ENCODE measurements around the gene PSMA6.
"Not testable (repeated sequence)": the region's sequence is repeated elsewhere in the genome, so short reads cannot be mapped to it uniquely, and the experiment has no call there.

Gene PSMA6

DNA sequence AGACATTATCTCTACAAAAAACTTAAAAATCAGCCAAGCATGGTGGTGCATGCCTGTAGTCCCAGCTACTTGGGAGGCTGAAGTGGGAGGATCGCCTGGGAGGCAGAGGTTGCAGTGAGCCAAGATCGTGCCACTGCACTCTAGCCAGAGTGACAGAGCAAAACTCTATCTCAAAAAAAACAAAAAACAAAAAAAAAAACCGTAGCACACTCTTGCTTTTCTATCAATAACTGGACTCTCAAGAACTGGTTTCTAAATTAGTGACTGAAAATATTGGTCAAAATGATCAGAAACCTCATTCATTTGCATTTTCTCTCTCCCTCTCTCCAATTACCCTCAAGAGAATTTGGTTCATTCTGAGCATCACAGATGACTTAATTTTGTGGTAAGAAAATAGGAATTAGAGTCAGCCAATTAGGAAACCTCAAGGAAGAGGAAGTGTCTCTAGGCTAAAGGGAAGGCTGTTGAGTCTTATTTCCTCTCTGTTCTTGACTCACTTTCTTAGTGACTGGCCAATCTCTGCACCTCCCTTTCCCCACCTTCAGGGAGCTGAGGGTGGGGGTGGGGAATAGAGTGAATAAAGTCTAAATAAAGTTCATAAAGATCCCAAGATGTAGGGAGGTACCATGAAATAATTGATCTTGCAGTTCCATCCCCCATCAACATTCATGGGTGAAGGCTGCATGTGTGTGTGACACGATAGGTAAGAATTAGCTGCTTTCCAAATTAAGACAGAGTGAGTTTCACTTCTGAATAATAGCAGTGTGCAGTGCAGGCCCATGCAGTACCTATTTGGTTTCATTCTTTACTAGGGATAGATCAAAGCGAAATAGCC, 6.8 kb upstream of the PSMA6 start:
- no peak for DNase-seq (ENCODE audit: low read depth)

DNA sequence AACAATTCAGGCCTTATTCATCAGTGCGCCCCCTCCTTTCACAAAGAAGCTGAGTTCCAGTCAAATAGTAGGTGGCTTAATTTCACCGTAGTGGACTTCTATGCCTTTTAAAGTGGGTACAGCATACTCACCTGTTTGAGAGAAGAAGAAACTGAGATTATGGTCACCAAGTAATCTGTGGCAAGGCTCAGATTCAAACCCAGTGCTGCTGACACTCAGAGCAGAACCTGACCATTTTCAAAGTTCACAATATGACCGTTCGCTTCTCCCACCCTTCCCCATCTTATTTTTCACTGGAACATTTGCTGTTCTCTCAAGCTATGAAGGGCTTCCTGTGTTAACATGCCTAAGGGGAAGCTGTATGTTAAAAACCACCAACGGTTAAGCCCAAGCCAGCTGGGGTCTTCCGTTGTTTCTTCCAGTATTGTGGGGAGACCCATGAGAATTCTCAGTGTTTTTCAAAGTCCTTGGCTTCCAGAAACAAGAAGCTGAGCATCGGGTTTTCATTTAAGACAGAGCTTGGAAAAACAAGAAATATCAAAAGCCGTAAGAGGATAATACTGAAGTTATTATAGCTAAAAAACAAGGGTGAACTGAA, 6.1 kb upstream of the PSMA6 start:
- no peak for DNase-seq (ENCODE audit: low read depth)

DNA sequence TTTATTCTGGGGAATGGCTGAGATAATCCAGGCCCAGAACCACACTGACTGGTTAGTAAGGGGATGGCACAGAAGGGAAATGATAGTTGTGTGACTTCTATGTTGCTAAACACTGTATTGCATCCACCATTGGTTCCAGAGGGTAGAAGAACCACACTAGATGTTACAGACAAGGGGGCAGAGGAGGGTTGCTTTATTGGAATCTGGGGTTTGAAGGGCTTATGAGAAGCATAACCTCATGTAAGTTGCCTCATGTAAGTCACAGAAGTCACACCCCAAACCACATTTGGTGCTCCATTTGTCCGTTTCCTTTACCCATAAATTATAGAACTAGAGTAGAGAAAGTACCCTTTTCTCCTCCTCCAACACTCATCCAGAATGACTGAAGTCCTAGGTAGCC, 5.5 kb upstream of the PSMA6 start:
- DNase-seq (ENCODE audit: low read depth) = no peak

DNA sequence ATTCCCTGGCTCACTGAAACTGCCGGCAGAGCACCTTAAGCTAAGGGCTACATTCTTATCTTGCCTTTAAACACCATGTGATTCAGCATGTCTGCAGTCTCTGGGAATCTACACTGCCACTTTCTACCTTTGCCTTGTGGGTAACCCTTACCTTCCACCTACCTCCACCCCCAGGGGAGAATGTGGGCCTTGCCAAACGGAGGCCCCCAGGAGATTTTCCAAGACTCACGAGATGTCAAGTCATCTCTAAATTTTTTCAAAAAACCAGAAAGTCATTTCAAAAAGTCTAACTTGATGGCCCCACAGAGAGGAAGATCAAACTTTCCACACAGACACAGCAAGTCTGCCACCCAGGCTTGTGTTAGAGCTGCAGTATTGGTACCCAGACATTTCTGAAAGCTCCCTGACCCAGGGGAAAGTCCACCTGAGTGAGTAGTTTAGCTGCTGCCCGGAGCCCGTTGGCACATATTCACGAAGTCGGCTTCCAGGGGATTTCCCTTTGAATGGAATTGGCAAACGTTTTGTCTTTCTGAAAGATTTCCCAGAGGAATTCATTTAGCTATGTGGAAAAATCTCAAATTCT, 4.7 kb upstream of the PSMA6 start:
- DNase-seq (ENCODE audit: low read depth) = no peak

- no peak for DNase-seq (ENCODE audit: low read depth)
Measured at GRCh38 chr14:35289623-35290022, 2.6 kb upstream of the PSMA6 start.

DNA sequence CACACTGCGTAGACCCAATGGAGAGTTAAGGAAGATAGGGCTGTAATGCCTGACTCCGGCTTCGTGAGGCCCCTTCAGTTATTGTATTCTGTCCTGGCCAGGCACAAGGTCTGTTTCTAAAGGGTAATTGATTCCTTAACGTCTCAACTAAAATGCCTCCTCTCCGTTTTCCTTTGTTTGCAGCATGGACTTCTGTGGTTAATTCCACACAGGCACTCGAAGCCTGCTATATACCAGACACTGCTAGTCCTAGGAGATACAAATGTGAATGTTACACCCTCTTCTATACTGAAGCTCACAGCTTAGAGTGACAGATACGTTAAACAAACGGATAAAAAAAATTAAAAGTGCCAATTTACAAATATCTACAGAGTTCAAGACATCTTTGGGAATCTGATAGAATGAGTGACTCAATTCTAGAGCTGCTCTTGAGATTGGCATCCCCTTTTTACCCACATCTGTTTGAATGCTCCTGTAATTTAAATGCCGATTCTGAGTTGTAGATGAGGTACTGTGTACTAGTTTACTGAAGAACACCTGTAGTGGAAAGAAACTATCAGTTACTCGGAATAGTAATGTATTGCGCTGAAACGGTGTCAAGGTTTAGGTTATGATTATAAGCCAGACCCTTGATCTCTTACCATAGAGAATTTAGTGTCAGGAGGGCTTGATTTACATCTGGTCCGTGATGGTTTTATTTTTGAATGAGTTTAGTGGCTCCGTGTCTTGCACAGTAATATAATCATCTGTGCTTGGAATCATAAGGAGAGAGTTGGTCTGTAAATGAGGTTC, 784 bp downstream of the PSMA6 start:
- no peak for DNase-seq (ENCODE audit: low read depth)

DNA sequence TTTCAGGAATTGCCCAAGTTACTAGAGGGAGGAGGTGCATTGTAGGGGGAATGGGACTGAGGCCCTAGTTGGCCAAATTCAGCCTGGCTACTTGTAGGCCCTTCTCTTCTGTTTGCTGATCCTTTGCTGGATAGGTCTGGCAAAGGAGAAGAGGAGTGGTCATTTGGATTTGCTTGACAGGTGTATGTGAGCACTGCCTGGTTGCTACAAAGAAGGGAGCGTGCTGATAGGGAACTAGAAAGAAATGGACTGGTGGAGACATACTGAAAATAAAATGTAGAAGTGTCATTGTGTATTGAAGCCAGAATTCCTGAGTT, 3.6 kb downstream of the PSMA6 start:
- no peak for DNase-seq (ENCODE audit: low read depth)

DNA sequence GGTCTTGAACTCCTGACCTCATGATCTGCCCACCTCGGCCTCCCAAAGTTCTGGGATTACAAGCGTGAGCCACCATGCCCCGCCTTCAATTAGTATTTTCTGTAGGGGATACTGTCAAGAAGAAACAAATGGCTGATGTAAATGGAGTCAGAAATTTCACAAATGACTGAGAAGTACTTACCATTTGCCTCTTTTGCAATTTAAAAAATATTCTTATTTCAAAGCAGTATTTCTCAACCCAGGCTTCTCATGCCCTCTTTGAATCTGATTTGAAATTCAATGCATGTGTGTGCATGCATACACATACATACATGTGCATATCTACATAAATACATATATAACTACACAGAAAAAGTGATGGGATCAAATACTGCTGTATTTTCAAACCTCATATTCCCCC, 4.4 kb downstream of the PSMA6 start:
- no peak for DNase-seq (ENCODE audit: low read depth)

GRCh38 chr14:35297706-35298105, 5.5 kb downstream of the PSMA6 start:
- DNase-seq (ENCODE audit: low read depth) = no peak

DNA sequence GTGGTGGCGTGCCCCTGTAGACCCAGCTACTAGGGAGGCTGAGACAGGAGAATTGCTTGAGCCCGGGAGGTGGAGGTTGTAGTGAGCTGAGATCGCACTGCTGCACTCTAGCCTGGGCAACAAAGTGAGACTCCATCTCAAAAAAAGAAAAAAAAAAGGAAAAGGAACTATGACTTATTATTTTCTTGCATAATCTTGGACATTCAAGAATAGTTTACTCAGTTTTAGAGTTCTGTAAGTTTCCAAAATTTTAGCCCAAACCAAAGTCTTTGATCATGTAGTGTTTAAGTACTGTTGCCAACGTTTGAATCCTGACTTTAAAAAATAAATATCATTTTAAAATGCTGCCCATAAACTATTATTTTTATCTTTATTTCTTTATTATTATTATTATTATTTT, 6.2 kb downstream of the PSMA6 start:
- no peak for DNase-seq (ENCODE audit: low read depth)

DNA sequence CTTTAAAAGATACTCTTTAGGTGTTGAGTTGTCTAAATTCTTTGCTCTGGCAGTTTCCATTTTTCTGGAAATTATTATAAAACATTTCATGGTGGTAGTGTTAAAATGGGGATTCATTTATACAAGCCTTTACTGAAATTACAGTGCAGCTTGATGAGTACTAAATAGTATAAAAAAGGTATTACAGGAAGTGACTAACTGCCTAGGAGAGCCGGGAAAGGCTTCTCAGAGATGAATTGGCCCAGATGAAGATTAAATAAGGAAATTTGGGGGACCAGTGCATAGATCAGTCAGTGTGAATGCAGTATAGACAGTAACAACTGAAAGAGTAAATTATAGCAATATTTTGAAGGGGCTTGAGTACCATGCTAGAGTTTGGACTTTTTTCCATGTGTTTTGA, 7.5 kb downstream of the PSMA6 start:
- no peak for DNase-seq (ENCODE audit: low read depth)

DNA sequence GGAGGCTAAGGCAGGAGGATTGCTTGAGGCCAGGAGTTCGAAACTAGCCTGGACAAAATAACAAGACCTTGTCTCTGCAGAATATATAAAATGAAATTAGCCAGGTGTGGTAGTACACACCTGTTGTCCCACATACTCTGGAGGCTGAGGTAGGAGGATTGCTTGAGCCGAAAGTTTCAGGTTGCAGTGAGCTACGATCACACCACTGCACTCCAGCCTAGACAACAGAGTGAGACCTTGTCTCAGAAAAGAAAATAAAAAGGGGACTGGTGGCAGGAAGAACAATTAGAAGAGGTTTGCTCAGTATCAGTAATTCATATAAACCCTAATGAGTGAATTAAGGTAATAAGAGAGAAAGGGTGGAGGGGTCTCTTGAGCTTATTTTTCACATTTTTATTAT, 8.0 kb downstream of the PSMA6 start:
- no peak for DNase-seq (ENCODE audit: low read depth)

DNA sequence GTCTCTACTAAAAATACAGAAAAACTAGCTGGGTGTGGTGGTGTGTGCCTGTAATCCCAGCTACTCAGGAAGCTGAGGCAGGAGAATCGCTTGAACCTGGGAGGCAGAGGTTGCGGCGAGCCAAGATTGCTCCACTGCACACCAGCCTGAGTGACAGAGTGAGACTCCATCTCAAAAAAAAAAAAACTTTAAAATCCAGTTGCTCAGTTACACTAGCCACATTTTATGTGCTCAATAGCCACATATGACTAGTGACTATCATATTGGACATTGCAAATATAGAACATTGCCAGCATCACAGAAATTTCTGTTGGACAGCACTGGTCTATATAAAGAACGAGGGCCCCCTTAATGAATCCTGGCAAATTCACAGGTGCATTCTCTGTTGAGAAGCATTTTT, 9.2 kb downstream of the PSMA6 start:
- not testable (repeated sequence) for DNase-seq (ENCODE audit: low read depth)

DNA sequence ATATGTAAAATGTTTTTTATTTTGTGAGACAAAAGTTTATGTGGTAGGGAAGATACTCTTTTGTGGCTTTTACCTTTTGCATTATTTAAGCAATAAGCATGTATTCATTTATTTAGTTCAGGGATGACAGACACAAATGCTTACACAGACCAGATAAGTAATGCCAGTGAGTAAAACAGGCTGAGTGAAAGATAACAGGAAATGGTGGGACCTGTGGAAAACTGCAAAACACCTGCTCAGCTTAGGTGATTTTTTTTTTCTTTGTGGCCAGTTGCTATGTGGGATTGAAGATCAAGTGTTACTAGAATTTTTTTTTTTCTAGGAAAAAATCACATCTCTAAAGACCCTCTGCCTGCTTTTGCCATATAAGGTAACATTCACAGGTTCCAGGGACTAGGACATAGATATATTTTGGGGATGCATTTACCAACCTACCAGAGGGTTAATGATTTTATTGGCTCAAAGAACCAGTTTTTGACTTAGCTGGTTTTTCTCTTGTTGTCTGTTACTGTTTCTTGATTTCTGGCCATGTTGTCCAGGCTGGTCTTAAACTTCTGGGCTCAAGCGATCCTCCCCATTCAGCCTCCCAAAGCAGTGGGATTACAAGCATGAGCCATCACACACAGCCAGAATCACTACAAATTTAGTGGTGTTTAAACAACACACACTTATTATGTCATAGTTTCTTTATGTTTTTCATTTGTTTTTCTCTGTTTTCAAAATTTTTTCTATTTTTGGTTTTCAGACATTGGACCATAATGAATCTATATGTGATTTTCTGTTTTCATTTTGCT, 9.8 kb downstream of the PSMA6 start:
- DNase-seq (ENCODE audit: low read depth) = no peak

- DNase-seq (ENCODE audit: low read depth) = no peak
Measured at GRCh38 chr14:35303149-35303935, 11.2 kb downstream of the PSMA6 start.

GRCh38 chr14:35304812-35305462, 12.8 kb downstream of the PSMA6 start:
- DNase-seq (ENCODE audit: low read depth) = no peak

GRCh38 chr14:35305633-35306032, 13.5 kb downstream of the PSMA6 start:
- no peak for DNase-seq (ENCODE audit: low read depth)

DNA sequence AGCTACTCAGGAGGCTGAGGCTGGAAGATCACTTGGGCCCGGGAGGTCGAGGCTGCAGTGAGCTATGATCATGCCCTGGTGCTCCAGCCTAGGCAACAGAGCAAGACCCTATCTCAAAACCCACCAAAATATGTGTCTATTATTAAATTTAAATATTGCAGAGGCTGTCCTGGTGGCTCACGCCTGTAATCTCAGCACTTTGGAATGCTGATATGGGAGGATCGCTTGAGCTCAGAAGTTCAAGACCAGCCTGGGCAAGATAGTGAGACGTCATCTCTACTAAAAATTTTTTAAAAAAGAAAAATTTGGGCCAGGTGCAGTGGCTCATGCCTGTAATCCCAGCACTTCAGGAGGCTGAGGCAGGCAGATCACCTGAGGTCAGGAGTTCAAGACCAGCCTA, 13.9 kb downstream of the PSMA6 start:
- no peak for DNase-seq (ENCODE audit: low read depth)

GRCh38 chr14:35317820-35318219, 25.6 kb downstream of the PSMA6 start:
- DNase-seq (ENCODE audit: low read depth) = no peak

DNA sequence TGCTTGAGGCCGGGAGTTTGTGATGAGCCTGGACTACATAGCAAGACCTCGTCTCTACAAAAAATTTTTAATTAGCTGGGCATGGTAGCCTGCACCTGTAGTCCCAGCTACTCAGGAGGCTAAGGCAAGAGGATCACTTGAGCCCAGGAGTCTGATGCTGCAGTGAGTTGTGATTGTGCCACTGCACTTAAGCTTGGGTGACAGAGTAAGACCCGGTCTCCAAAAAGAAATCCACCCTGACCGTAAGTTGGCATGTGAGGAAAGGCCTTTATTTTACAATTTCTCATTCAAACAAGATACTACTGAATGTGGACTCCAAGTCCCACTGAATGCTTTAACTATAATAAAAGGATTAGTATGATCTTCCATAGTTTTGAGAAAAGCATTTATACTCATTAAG, 27.3 kb downstream of the PSMA6 start:
- DNase-seq (ENCODE audit: low read depth) = no peak

- no peak for DNase-seq (ENCODE audit: low read depth)
Measured at GRCh38 chr14:35320472-35320871, 28.3 kb downstream of the PSMA6 start.
